ENCODE measurements around the gene SVEP1.

The SVEP1 gene

GRCh38 chr9:110559869-110560268, 19.7 kb downstream of the SVEP1 start:
- TF ChIP-seq FOXP2 (optimal IDR thresholded peaks at IDR 0.05; ENCODE audit: borderline replicate concordance, extremely low read depth, extremely low read length, insufficient read depth) (no peak), SIN3A (IDR thresholded peaks at IDR 0.05; ENCODE audit: borderline replicate concordance, insufficient read depth, low read length) (no peak), TAF1 (IDR thresholded peaks at IDR 0.05; ENCODE audit: borderline replicate concordance, insufficient read depth, low read length) (no peak), POLR2AphosphoS5 (IDR thresholded peaks at IDR 0.05; ENCODE audit: low read depth, low read length) (no peak), REST (IDR thresholded peaks at IDR 0.05; ENCODE audit: insufficient read depth in 1 of 2, low read depth in 2 of 2, low read length in 2 of 2) (no peak)

GRCh38 chr9:110555551-110556331, 23.8 kb downstream of the SVEP1 start:
- TF ChIP-seq TAF1 (IDR thresholded peaks at IDR 0.05; ENCODE audit: borderline replicate concordance, insufficient read depth, low read length) (no peak), POLR2AphosphoS5 (IDR thresholded peaks at IDR 0.05; ENCODE audit: low read depth, low read length) (no peak), SIN3A (IDR thresholded peaks at IDR 0.05; ENCODE audit: borderline replicate concordance, insufficient read depth, low read length) (no peak), REST (IDR thresholded peaks at IDR 0.05; ENCODE audit: insufficient read depth in 1 of 2, low read depth in 2 of 2, low read length in 2 of 2) (no peak), FOXP2 (optimal IDR thresholded peaks at IDR 0.05; ENCODE audit: borderline replicate concordance, extremely low read depth, extremely low read length, insufficient read depth) (no peak)

GRCh38 chr9:110546411-110546871, 33.1 kb downstream of the SVEP1 start:
- no peak for TF ChIP-seq FOXP2 (optimal IDR thresholded peaks at IDR 0.05; ENCODE audit: borderline replicate concordance, extremely low read depth, extremely low read length, insufficient read depth)
- TF ChIP-seq SIN3A (IDR thresholded peaks at IDR 0.05; ENCODE audit: borderline replicate concordance, insufficient read depth, low read length), result no peak
- TF ChIP-seq TAF1 (IDR thresholded peaks at IDR 0.05; ENCODE audit: borderline replicate concordance, insufficient read depth, low read length), result no peak
- no peak for TF ChIP-seq REST (IDR thresholded peaks at IDR 0.05; ENCODE audit: insufficient read depth in 1 of 2, low read depth in 2 of 2, low read length in 2 of 2)
- no peak for TF ChIP-seq POLR2AphosphoS5 (IDR thresholded peaks at IDR 0.05; ENCODE audit: low read depth, low read length)

- no peak for TF ChIP-seq TAF1 (IDR thresholded peaks at IDR 0.05; ENCODE audit: borderline replicate concordance, insufficient read depth, low read length)
- TF ChIP-seq FOXP2 (optimal IDR thresholded peaks at IDR 0.05; ENCODE audit: borderline replicate concordance, extremely low read depth, extremely low read length, insufficient read depth), result no peak
- TF ChIP-seq SIN3A (IDR thresholded peaks at IDR 0.05; ENCODE audit: borderline replicate concordance, insufficient read depth, low read length), result no peak
- TF ChIP-seq REST (IDR thresholded peaks at IDR 0.05; ENCODE audit: insufficient read depth in 1 of 2, low read depth in 2 of 2, low read length in 2 of 2), result no peak
- TF ChIP-seq POLR2AphosphoS5 (IDR thresholded peaks at IDR 0.05; ENCODE audit: low read depth, low read length), result no peak
Measured at GRCh38 chr9:110545705-110546104, 33.8 kb downstream of the SVEP1 start.
